Suprapubic skin (tissue), 3 donors: Measurements from ENCODE around the gene CHRNA4.

Experiments used
- EP300 ChIP-seq: sonication (generic); formaldehyde crosslinking; IDR thresholded peaks from one replicate; pipeline ENCODE4 v1.6.1; 2017; ENCODE audit warnings: antibody characterized with exemption
- TF ChIP-seq, protein P1 (sequence below), 2 donors: fragments of 200-600 bp in 1 of 2; fragments of 450-650 bp in 1 of 2; sonication (generic) in 1 of 2; IDR thresholded peaks; one replicate each; pipeline ENCODE4 v1.5.1; 2016 to 2019; ENCODE audit warnings: antibody characterized with exemption in 2 of 2, mild to moderate bottlenecking in 1 of 2, moderate library complexity in 1 of 2

GRCh38 chr20:63301671-63302070 lies 59.5 kb downstream of the CHRNA4 start:
- no peak for TF ChIP-seq EP300
- TF ChIP-seq, protein P1, sequence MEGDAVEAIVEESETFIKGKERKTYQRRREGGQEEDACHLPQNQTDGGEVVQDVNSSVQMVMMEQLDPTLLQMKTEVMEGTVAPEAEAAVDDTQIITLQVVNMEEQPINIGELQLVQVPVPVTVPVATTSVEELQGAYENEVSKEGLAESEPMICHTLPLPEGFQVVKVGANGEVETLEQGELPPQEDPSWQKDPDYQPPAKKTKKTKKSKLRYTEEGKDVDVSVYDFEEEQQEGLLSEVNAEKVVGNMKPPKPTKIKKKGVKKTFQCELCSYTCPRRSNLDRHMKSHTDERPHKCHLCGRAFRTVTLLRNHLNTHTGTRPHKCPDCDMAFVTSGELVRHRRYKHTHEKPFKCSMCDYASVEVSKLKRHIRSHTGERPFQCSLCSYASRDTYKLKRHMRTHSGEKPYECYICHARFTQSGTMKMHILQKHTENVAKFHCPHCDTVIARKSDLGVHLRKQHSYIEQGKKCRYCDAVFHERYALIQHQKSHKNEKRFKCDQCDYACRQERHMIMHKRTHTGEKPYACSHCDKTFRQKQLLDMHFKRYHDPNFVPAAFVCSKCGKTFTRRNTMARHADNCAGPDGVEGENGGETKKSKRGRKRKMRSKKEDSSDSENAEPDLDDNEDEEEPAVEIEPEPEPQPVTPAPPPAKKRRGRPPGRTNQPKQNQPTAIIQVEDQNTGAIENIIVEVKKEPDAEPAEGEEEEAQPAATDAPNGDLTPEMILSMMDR (IDR thresholded peaks at IDR 0.05), result no peak
